NK-92 (cell line): ENCODE results near the gene PPP1R3C.

Experiments used
- DNase-seq: peaks from one replicate; lab custom pipeline; 2025; ENCODE audit not compliant: unreplicated experiment; lab: John Stamatoyannopoulos, UW

Gene PPP1R3C

GRCh38 chr10:91632671-91633550, at the start of gene PPP1R3C:
PPP1R3C (minus strand) TSS chr10:91633071; CDS start chr10:91632969, 102 bp downstream.
- DNase-seq = no peak

GRCh38 chr10:91681361-91682276, 48.7 kb upstream of the PPP1R3C start:
- no peak for DNase-seq

DNA sequence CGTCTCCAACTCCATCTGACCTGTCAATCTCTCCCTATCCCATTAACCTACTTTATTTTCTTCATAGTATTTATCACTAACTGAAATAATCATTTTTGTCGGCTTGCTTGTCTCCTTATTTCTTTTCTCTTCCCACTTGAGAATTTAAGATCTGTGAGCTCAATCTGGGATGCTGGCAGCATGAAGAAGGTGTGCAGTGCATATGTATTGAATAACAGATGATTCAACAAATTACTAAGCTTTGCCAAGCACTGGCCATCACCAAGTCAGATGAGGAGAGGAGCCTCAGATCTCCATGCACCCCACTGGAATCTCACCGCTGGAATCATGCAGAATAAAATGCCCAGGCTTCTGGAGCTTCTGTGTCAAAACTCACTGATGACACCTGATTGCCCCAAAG, 47.6 kb upstream of the PPP1R3C start:
- no peak for DNase-seq

DNA sequence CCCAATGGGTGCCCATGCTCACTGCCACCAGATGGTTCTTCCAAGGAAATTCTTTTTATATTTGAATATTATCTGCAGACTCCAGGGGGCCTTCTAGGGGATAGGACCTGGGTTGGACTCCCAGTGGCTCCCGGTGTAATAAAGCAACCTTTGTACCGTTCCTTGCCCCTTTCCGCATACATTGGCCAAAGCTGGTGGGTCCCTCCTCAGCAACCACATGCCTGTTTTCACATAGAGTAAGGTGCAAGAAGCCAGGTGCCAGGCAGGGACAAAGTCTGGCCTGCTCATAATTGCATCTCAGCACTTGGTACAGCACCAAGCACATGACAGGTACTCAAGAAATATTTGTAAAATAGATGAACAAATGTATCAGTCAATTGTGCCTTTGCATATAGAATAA, 46.4 kb upstream of the PPP1R3C start:
- DNase-seq = no peak

DNA sequence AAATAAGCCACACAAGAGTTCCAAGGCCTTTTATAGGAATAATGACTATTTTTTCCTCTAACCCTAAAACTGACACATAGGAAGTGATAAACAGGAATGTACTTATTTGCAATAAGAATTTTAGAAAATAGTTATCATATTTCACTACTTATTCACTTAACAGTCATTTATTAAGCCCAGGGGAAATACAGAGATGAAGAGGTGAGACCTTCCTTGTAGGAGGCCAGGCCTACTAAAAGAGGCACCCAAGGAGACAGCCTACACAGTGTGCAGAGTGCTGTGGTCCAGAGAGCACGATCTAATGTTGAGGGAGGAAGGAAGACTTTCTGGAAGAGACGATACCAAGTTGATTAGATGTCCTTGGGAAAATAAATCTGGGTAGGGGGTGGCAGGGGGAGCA, 45.0 kb upstream of the PPP1R3C start:
- DNase-seq = no peak

- DNase-seq = no peak
These were observed 39.2 kb upstream of the PPP1R3C start for GRCh38 chr10:91672021-91672608.

DNA sequence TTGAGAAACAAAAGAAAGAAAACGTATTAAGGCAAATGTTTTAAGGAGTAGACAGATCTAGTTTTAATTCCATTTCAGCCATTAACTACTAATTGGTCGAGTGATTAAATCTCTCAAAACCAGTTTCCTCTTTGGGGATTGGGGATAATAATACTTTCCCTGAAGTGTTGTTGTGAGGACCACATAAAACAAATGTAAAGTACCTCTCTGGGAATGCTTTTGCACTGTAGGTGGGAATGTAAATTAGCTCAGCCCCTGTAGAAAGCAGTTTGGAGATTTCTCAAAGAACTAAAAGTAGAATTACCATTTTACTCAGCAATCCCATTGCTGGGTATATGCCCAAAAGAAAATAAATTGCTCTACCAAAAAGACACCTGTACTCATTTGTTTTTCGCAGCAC, 36.0 kb upstream of the PPP1R3C start:
- DNase-seq = no peak

GRCh38 chr10:91665842-91666241, 33.0 kb upstream of the PPP1R3C start:
- no peak for DNase-seq

DNA sequence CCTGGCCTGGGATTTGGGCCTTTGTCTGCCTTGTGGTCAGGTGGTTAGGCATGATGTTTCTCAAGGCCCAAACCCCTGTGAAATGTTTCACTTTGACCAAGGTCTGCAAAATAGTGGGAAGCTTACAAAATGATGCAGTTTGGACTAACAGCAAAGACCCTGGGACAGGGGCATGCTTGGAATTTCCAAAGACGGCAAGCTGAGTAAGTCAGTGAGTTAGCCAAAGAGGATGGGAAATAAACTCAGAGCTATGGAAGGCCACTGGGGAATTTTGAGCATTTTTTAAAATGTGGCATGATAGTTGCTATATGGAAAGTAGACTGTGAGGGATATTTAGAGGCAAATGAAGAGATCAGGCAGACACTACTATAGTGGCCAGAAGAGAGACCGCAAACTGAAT, 31.6 kb upstream of the PPP1R3C start:
- no peak for DNase-seq

GRCh38 chr10:91662993-91663392, 30.1 kb upstream of the PPP1R3C start:
- no peak for DNase-seq

DNA sequence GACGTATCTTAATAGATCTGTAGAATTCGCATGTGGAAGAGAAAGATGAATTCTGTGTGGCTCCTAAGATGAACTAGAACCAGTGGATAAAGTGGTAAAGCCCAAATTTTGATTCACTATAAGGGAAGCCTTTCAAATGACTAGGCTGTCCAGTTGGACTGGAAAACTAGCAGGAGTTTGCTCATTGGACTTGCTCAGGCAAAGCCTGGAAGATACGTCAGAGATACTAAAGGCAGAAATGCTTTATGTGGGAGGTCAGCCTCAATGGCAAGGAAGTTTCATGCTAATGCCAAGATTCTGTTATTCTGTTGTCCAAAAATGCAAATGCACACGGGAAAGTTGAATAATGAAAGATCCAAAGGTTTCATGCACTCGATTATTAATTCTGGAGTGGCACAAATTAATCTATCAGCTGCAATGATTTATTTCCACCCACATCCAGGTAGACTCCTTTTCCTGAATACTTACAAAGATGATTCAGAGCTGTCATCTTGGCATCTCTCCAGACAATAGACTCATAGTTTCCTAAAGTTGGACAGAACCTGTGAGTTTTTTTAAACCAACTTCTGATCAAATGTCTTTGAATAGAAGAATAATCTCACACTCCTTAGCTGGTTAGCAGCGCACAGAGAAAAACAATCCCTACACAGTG, 20.5 kb upstream of the PPP1R3C start:
- DNase-seq = no peak

- DNase-seq = no peak
These were observed 19.5 kb upstream of the PPP1R3C start for GRCh38 chr10:91652364-91652763.

- no peak for DNase-seq
These were observed 10.8 kb upstream of the PPP1R3C start for GRCh38 chr10:91643700-91644099.

DNA sequence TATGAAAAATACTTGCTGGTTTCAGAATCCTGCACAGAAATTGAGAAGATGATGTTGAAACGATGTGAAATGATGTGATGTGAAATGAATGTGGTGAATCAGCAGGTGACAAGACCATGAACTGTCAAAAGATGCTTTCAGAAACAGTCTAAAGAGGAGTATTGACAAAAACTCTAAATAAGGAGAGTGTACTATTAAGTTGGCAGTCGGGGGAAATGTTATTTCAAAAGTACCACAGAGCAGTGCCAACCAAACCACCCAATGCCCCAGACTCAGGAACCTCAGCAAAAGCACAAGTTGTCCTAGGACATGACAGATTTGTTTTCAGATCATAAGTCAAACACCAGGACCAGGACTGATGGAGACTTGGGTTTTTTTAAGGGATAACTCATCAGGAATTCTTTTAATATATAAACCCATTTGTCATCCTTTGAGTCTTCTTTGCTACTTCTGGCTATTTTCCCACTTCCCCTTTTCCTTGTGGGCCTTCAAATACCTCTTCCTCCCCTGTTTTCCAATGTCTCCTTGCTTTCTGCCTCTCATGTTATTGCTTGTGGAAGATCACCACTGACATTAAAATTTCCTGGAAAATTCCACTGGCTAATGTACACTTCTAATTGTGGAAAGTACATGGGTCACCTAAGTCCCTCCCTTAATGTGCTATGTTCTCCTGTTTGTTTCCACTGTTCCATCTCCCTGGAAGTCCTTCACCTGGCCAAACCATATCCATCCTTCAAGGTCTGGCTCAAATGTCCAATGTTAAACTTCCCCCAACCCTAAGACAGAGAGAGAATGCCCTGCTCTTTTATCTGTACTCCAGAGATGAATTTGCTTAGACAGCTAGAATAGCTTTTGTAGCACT, 10.2 kb upstream of the PPP1R3C start:
- no peak for DNase-seq

GRCh38 chr10:91636892-91637291, 4.0 kb upstream of the PPP1R3C start:
- no peak for DNase-seq

- DNase-seq = no peak
These were observed 2.8 kb upstream of the PPP1R3C start for GRCh38 chr10:91635401-91636400.

GRCh38 chr10:91634898-91635297, 2.0 kb upstream of the PPP1R3C start:
- DNase-seq = no peak

- DNase-seq = no peak
These were observed 1.4 kb upstream of the PPP1R3C start for GRCh38 chr10:91634246-91634645.

- DNase-seq = no peak
These were observed 2.2 kb downstream of the PPP1R3C start for GRCh38 chr10:91630625-91631024.
